ENCODE data around the gene GPR84. TPM values are rescaled to one million over a fixed set of nuclear protein-coding genes. Genes with fewer than 3 reads are reported as not detected.

The GPR84 gene
- total and polyA plus RNA-seq, 10 of the 15 experiments (the other 5 are each of a cell fraction or from before 2014, with no cell fraction given) = 0.37 to 4.7 (median 2.6) TPM

DNA sequence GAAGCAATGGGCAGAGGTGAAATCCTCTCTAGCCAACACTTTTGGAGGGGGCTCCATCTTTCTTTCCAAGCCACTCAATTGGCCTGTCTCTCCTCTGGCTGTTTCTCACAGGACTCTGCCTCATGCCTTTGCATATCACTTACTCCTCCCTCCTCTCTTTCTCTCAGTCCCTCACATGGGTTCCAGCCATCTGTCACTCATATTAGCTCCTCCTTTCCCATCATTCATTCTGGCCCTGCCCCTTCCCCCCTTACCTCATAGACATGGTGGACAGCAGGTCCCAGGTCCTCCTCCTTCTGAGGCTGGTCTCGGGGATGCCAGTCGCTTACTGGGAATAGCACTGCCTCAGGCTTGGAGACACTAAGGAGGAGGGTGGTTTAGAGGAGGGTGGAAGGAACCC, 36.8 kb upstream of the GPR84 start:
- RAD21 ChIA-PET (ENCODE audit: unreplicated experiment) = interaction anchor here (2.4 to 9.3 kb wide), 3 partner anchors 13 to 43 kb away, joined by 16 to 296 read pairs (median 50); no protein-coding TSS in a partner anchor
- Histone ChIP-seq H3K4me2 (ENCODE audit: control insufficient read depth, insufficient read depth) (no peak overlapping the region), H3K79me2 (ENCODE audit: control insufficient read depth, insufficient read depth, low read length) (no peaks in the 10 kb centered on the region), H4K20me1 (ENCODE audit: control insufficient read depth, insufficient read depth) (no peaks in the 10 kb centered on the region), H2AFZ (ENCODE audit: control insufficient read depth, low read depth, low read length) (no peak overlapping the region), H3K36me3 (ENCODE audit: control insufficient read depth in 2 of 2, insufficient read depth in 2 of 2, low read length in 1 of 2) (no peaks in the 10 kb centered on the region), H3K4me3 (no peak overlapping the region), H3K4me1 (ENCODE audit: control insufficient read depth, insufficient read depth, low read length) (no peaks in the 10 kb centered on the region), H3K9me3 (replicated peaks; ENCODE audit: control insufficient read depth, insufficient read depth, low read length) (no peaks in the 10 kb centered on the region), H3K27ac (ENCODE audit: control insufficient read depth, insufficient read depth) (no peak overlapping the region), H3K27me3 (replicated peaks in 1 of 2; ENCODE audit: control insufficient read depth in 2 of 2, insufficient read depth in 2 of 2, low read length in 1 of 2) (no peaks in the 10 kb centered on the region; a peak in 1 of 4 replicates), H3K9ac (ENCODE audit: control insufficient read depth, insufficient read depth, low read length) (no peak overlapping the region)
- CTCF ChIA-PET = interaction anchor here (0.9 to 12.3 kb wide), 6 partner anchors 8 to 142 kb away, joined by 3 to 1071 read pairs (median 30); partner anchors contain the start of gene ITGA5
- FAIRE-seq = no peak
- peak; percentile 16; the same call in 1 of the 3 replicates for ATAC-seq
- in situ Hi-C loops (cut with MboI) (loop anchor here (5.0 kb wide), 1 partner anchor 36 kb away; no protein-coding TSS in a partner anchor), intact Hi-C loops (cut with micrococcal nuclease; ENCODE audit: unreplicated experiment) (no loop called here)
- no peak for DNase-seq (ENCODE audit: low read depth, low spot score)
- SMC1A ChIA-PET (ENCODE audit: uncharacterized antibody, unreplicated experiment) = interaction anchor here (0.6 to 12.3 kb wide), 8 partner anchors 10 to 160 kb away, joined by 3 to 469 read pairs (median 8); partner anchors contain the start of gene ITGA5
- BruUV-seq (replicated peaks) = no TSS peak
- 86% methylated on average over 2 of the region's 2 CpGs for WGBS (ENCODE audit: insufficient coverage, insufficient replicate concordance, low lambda C conversion rate, missing lambda C conversion rate)
- TF ChIP-seq ETV6 (conservative IDR thresholded peaks at IDR 0.05 in 1 of 2, IDR thresholded peaks at IDR 0.05 in 1 of 2; ENCODE audit: borderline replicate concordance in 1 of 2, low read depth in 1 of 2) (no peak), PKNOX1 (IDR thresholded peaks at IDR 0.05) (peak; percentile 79), EGR1 (IDR thresholded peaks at IDR 0.05; ENCODE audit: borderline replicate concordance in 1 of 2, low read depth in 2 of 2, low read length in 2 of 2) (no peak), GABPA (IDR thresholded peaks at IDR 0.05; ENCODE audit: low read depth) (no peak), YY1 (IDR thresholded peaks at IDR 0.05; ENCODE audit: low read depth, low read length) (no peak), FOS (IDR thresholded peaks at IDR 0.05; ENCODE audit: borderline replicate concordance, extremely low read depth, insufficient read length) (no peak), ZZZ3 (IDR thresholded peaks at IDR 0.05; ENCODE audit: control insufficient read depth, insufficient read length, low read depth) (no peak), CHD2 (IDR thresholded peaks at IDR 0.05; ENCODE audit: borderline replicate concordance, low read depth, low read length) (no peak), ATF3 (IDR thresholded peaks at IDR 0.05; ENCODE audit: borderline replicate concordance, extremely low read depth, low read depth, low read length) (no peak), EP300 (IDR thresholded peaks at IDR 0.05; ENCODE audit: borderline replicate concordance in 1 of 2, control insufficient read depth in 1 of 2, low read depth in 2 of 2, low read length in 2 of 2) (no peak)
- TF ChIP-seq, protein P1, sequence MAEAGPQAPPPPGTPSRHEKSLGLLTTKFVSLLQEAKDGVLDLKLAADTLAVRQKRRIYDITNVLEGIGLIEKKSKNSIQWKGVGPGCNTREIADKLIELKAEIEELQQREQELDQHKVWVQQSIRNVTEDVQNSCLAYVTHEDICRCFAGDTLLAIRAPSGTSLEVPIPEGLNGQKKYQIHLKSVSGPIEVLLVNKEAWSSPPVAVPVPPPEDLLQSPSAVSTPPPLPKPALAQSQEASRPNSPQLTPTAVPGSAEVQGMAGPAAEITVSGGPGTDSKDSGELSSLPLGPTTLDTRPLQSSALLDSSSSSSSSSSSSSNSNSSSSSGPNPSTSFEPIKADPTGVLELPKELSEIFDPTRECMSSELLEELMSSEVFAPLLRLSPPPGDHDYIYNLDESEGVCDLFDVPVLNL (IDR thresholded peaks at IDR 0.05; ENCODE audit: low read depth, low read length) = no peak
- TF ChIP-seq, protein P2, sequence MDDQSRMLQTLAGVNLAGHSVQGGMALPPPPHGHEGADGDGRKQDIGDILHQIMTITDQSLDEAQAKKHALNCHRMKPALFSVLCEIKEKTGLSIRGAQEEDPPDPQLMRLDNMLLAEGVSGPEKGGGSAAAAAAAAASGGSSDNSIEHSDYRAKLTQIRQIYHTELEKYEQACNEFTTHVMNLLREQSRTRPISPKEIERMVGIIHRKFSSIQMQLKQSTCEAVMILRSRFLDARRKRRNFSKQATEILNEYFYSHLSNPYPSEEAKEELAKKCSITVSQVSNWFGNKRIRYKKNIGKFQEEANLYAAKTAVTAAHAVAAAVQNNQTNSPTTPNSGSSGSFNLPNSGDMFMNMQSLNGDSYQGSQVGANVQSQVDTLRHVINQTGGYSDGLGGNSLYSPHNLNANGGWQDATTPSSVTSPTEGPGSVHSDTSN (IDR thresholded peaks at IDR 0.05; ENCODE audit: insufficient replicate concordance, low read depth, low read length) = peak; percentile 34
- POLR2A ChIA-PET = interaction anchor here (0.6 to 4.7 kb wide), 2 partner anchors 37 to 69 kb away, joined by 4 to 43 read pairs; no protein-coding TSS in a partner anchor

Measured in GM12878 (cell line).